CD14-positive monocyte (primary cell): ENCODE data around the gene EDIL3. TPM values are rescaled to one million over a fixed set of nuclear protein-coding genes. Genes with fewer than 3 reads are reported as not detected.

Source experiments
- DNase-seq, 3 donors: peaks; one replicate each; pipeline ENCODE4 v3.0.0-alpha.2; 2011 to 2022
- H2AFZ ChIP-seq: 2 replicates; pipeline ENCODE4 v1.6.0; 2012; ENCODE audit warnings: mild to moderate bottlenecking, low read depth, low read length, inconsistent platforms; ENCODE audit not compliant: insufficient read depth, poor library complexity, severe bottlenecking
- H3K27ac ChIP-seq, 2 donors: 1 replicate in 1 of 2; 2 replicates in 1 of 2; pipeline ENCODE4 v1.5.1; 2012 to 2013; ENCODE audit warnings: low read length in 2 of 2, control low read depth in 1 of 2, inconsistent platforms in 1 of 2, low read depth in 1 of 2, mild to moderate bottlenecking in 1 of 2
- H3K27me3 ChIP-seq, 2 donors: one replicate each; pipeline versions ENCODE4 v1.6.0 to v1.6.1; 2011 to 2013; ENCODE audit warnings: low read length in 2 of 2; ENCODE audit not compliant: control insufficient read depth in 2 of 2, insufficient read depth in 2 of 2
- H3K36me3 ChIP-seq, 2 donors: replicated peaks in 1 of 2; 1 replicate in 1 of 2; 2 replicates in 1 of 2; pipeline versions ENCODE4 v1.5.1 to v1.6.1; 2012 to 2013; ENCODE audit warnings: low read length in 2 of 2, control low read depth in 1 of 2, inconsistent platforms in 1 of 2, mild to moderate bottlenecking in 1 of 2; ENCODE audit not compliant: insufficient read depth in 2 of 2, control insufficient read depth in 1 of 2
- H3K4me1 ChIP-seq, 2 donors: 1 replicate in 1 of 2; 2 replicates in 1 of 2; pipeline versions ENCODE4 v1.5.1 to v1.6.1; 2012 to 2013; ENCODE audit warnings: low read length in 2 of 2, control low read depth in 1 of 2, inconsistent platforms in 1 of 2, mild to moderate bottlenecking in 1 of 2, moderate library complexity in 1 of 2; ENCODE audit not compliant: insufficient read depth in 2 of 2, control insufficient read depth in 1 of 2
- H3K4me2 ChIP-seq: replicated peaks from 2 replicates; pipeline ENCODE3; 2012; ENCODE audit warnings: low read length, moderate library complexity, mild to moderate bottlenecking; ENCODE audit not compliant: poor library complexity, severe bottlenecking; ENCODE audit errors: extremely low read depth
- H3K4me3 ChIP-seq, 3 experiments: fragments of 200-600 bp in 1 of 3; sonication (generic) in 1 of 3; replicated peaks in 1 of 3; 1 replicate in 2 of 3; 2 replicates in 1 of 3; pipeline ENCODE4 v1.5.1; 2011 to 2013; ENCODE audit warnings: low read length in 3 of 3, mild to moderate bottlenecking in 3 of 3, control low read depth in 2 of 3, low read depth in 2 of 3, inconsistent platforms in 1 of 3, moderate library complexity in 1 of 3
- H3K79me2 ChIP-seq: 2 replicates; pipeline ENCODE4 v1.6.0; 2012; ENCODE audit warnings: mild to moderate bottlenecking, control low read depth, inconsistent platforms, low read length, moderate library complexity; ENCODE audit not compliant: insufficient read depth
- H3K9ac ChIP-seq: 2 replicates; pipeline ENCODE4 v1.6.0; 2017; ENCODE audit warnings: low read length, mild to moderate bottlenecking; ENCODE audit not compliant: insufficient read depth, poor library complexity, severe bottlenecking
- H3K9me3 ChIP-seq, 2 donors: replicated peaks in 1 of 2; 1 replicate in 1 of 2; 2 replicates in 1 of 2; pipeline versions ENCODE4 v1.5.1 to v1.6.1; 2012 to 2013; ENCODE audit warnings: low read length in 2 of 2, control low read depth in 1 of 2; ENCODE audit not compliant: control insufficient read depth in 1 of 2, insufficient read depth in 1 of 2
- H4K20me1 ChIP-seq: 2 replicates; pipeline ENCODE4 v1.6.0; 2012; ENCODE audit warnings: mild to moderate bottlenecking, low read length, control low read depth, moderate library complexity; ENCODE audit not compliant: insufficient read depth
- H3K27ac Mint-ChIP-seq, 7 donors: one replicate each; pipeline ENCODE4 v1.8.0; 2020; ENCODE audit warnings: mild to moderate bottlenecking in 7 of 7, mixed read lengths in 7 of 7, moderate library complexity in 6 of 7, inconsistent platforms in 2 of 7
- H3K27me3 Mint-ChIP-seq, 3 donors: one replicate each; pipeline ENCODE4 v1.8.0; 2021 to 2022; ENCODE audit warnings: low read depth in 3 of 3, mild to moderate bottlenecking in 3 of 3, mixed read lengths in 3 of 3, moderate library complexity in 3 of 3, inconsistent platforms in 1 of 3
- H3K36me3 Mint-ChIP-seq, 2 donors: one replicate each; pipeline ENCODE4 v1.8.0; 2020; ENCODE audit warnings: mixed read lengths in 2 of 2, inconsistent platforms in 1 of 2, mild to moderate bottlenecking in 1 of 2
- H3K4me1 Mint-ChIP-seq: one replicate; pipeline ENCODE4 v1.8.0; 2020; ENCODE audit warnings: mild to moderate bottlenecking, mixed read lengths
- H3K4me3 Mint-ChIP-seq, 2 donors: one replicate each; pipeline ENCODE4 v1.8.0; 2020; ENCODE audit warnings: mild to moderate bottlenecking in 2 of 2, mixed read lengths in 2 of 2, moderate library complexity in 1 of 2
- H3K9me3 Mint-ChIP-seq, 7 donors: one replicate each; pipeline ENCODE4 v1.8.0; 2020 to 2022; ENCODE audit warnings: mixed read lengths in 7 of 7, mild to moderate bottlenecking in 6 of 7, moderate library complexity in 6 of 7, inconsistent platforms in 2 of 7
- CTCF ChIP-seq: fragments of 200-600 bp; IDR thresholded peaks from one replicate; pipeline ENCODE4 v1.8.0; 2022; ENCODE audit warnings: antibody characterized with exemption, mild to moderate bottlenecking
- whole genome bisulfite sequencing: methylation state at CpG from one replicate; pipeline ENCODE4 v1.1.5; 2013; ENCODE audit warnings: missing lambda C conversion rate; ENCODE audit not compliant: insufficient coverage; 5-methylcytosine and 5-hydroxymethylcytosine counted together
- intact Hi-C, 2 donors: fragments of 100-400 bp; cut with micrococcal nuclease; formaldehyde crosslinking; loops; one replicate each; pipeline versions ENCODE4 v1.15.0 to v1.15.1; 2023
- polyA plus RNA-seq, 3 donors: library from polyadenylated mRNA; depleted of rRNA in 1 of 3; unstranded in 2 of 3; stranded (reverse) in 1 of 3; fragments of 300-500 nt in 2 of 3; fragments of >200 nt in 1 of 3; fragmentation: Illumina TruSeq in 2 of 3; gene quantifications; 1 replicate in 2 of 3; 2 replicates in 1 of 3; pipeline ENCODE4 v1.2.3, GENCODE V29; 2012 to 2021

EDIL3 gene
- polyA plus RNA-seq, 3 donors: 0.09 TPM; not detected in 2

DNA sequence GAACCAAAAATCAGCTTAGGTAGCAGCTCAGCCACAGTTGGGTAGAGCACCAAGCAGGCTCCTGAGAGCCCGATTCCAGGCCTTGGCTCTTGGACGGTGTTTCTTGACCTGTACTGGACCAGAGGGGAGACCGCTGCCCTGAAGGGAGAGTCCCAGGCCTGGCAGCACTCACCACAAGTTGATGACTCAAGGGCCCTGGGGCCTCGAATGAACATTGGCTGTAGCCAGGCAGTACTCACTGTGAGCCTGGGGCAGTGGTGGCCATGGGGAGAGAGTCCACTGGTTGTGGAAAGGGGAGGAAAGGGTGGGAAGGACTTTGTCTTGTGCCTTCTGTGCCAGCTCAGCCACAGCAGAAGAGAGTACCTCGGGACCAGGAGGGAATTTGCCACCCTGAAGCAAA lies 166.1 kb downstream of the EDIL3 start:
- Mint-ChIP-seq H3K4me1 (no peaks in the 10 kb centered on the region), H3K9me3 (peaks cover 0 to 7% (median 3%) of the 10 kb centered on the region in 7 donors), H3K4me3 (no peak overlapping the region), H3K36me3 (no peaks in the 10 kb centered on the region), H3K27me3 (peaks cover 0 to 4% (median 0%) of the 10 kb centered on the region in 3 donors), H3K27ac (no peak overlapping the region)
- no peak overlapping the region for H3K4me3 ChIP-seq
- TF ChIP-seq CTCF: no peak
- no peaks in the 10 kb centered on the region for H3K79me2 ChIP-seq
- no peak overlapping the region for H2AFZ ChIP-seq
- H3K9me3 ChIP-seq: no peaks in the 10 kb centered on the region
- no peaks in the 10 kb centered on the region for H4K20me1 ChIP-seq
- no peak for DNase-seq
- no peaks in the 10 kb centered on the region for H3K36me3 ChIP-seq
- 89% methylated on average over 5 of the region's 5 CpGs for WGBS
- H3K4me2 ChIP-seq: no peak overlapping the region
- no peak overlapping the region for H3K9ac ChIP-seq
- no peaks in the 10 kb centered on the region for H3K27me3 ChIP-seq
- no peak overlapping the region for H3K27ac ChIP-seq
- intact Hi-C loops: no loop called here
- no peaks in the 10 kb centered on the region for H3K4me1 ChIP-seq

GRCh38 chr5:84215521-84215920 lies 169.2 kb downstream of the EDIL3 start:
- Mint-ChIP-seq H3K4me1 (no peaks in the 10 kb centered on the region), H3K9me3 (peaks cover 0 to 7% (median 3%) of the 10 kb centered on the region in 7 donors), H3K36me3 (no peaks in the 10 kb centered on the region), H3K27ac (peak overlapping the region in 1 of 7 donors; percentile 12), H3K27me3 (peaks cover 0 to 4% (median 0%) of the 10 kb centered on the region in 3 donors), H3K4me3 (no peak overlapping the region)
- no peaks in the 10 kb centered on the region for H3K27me3 ChIP-seq
- WGBS: no CpG with 5 or more reads among the region's 3 CpGs
- H3K27ac ChIP-seq: no peak overlapping the region
- intact Hi-C loops: no loop called here
- H2AFZ ChIP-seq: no peak overlapping the region
- no peak overlapping the region for H3K9ac ChIP-seq
- no peaks in the 10 kb centered on the region for H3K4me1 ChIP-seq
- no peaks in the 10 kb centered on the region for H4K20me1 ChIP-seq
- no peak for TF ChIP-seq CTCF
- DNase-seq: no peak
- H3K79me2 ChIP-seq: no peaks in the 10 kb centered on the region
- no peaks in the 10 kb centered on the region for H3K9me3 ChIP-seq
- no peak overlapping the region for H3K4me2 ChIP-seq
- H3K36me3 ChIP-seq: no peaks in the 10 kb centered on the region
- H3K4me3 ChIP-seq: no peak overlapping the region
